SK-N-SH treated with all-trans-retinoic acid at 6 μM for 48 hours (cell line): ENCODE measurements around the gene ALPG.
"Not testable (repeated sequence)": the region's sequence is repeated elsewhere in the genome, so short reads cannot be mapped to it uniquely, and the experiment has no call there.

Experiments used
- ATAC-seq: fragments of 200-7000 bp; cut with Tn5 transposase; 3 replicates; pipeline ENCODE4 v1.9.1; 2020; ENCODE audit warnings: mild to moderate bottlenecking, moderate library complexity
- CSDC2 ChIP-seq: fragments of 250-450 bp; sonication (Bioruptor Pico); IDR thresholded peaks from 2 replicates; pipeline ENCODE4 v1.5.0; 2020; ENCODE audit warnings: mild to moderate bottlenecking, moderate library complexity
- ESRRG ChIP-seq: fragments of 250-450 bp; sonication (Bioruptor Pico); IDR thresholded peaks from 2 replicates; pipeline ENCODE4 v1.6.1; 2021; ENCODE audit warnings: mild to moderate bottlenecking
- GLIS3 ChIP-seq: fragments of 250-450 bp; sonication (Bioruptor Pico); IDR thresholded peaks from 2 replicates; pipeline ENCODE4 v1.5.0; 2020; ENCODE audit warnings: mild to moderate bottlenecking, moderate library complexity
- ISL1 ChIP-seq: fragments of 250-450 bp; sonication (Bioruptor Pico); IDR thresholded peaks from 2 replicates; pipeline ENCODE4 v2.1.2; 2022; ENCODE audit warnings: mild to moderate bottlenecking, moderate library complexity
- OSR1 ChIP-seq: fragments of 250-450 bp; sonication (Bioruptor Pico); IDR thresholded peaks from 2 replicates; pipeline ENCODE4 v1.8.0; 2022; ENCODE audit warnings: moderate library complexity, mild to moderate bottlenecking, inconsistent platforms
- PPARA ChIP-seq: fragments of 250-450 bp; sonication (Bioruptor Pico); IDR thresholded peaks from 2 replicates; pipeline ENCODE4 v1.5.0; 2020; ENCODE audit warnings: mild to moderate bottlenecking, borderline replicate concordance
- SNAI2 ChIP-seq: fragments of 250-450 bp; sonication (Bioruptor Pico); IDR thresholded peaks from 2 replicates; pipeline ENCODE4 v1.5.0; 2020; ENCODE audit warnings: mild to moderate bottlenecking, moderate library complexity
- TCF4 ChIP-seq: fragments of 250-450 bp; sonication (Bioruptor Pico); IDR thresholded peaks from 2 replicates; pipeline ENCODE4 v1.8.0; 2021; ENCODE audit warnings: mild to moderate bottlenecking, moderate library complexity, borderline replicate concordance
- TOX ChIP-seq: fragments of 250-450 bp; sonication (Bioruptor Pico); IDR thresholded peaks from 2 replicates; pipeline ENCODE4 v1.8.0; 2021; ENCODE audit warnings: mild to moderate bottlenecking, moderate library complexity, borderline replicate concordance
- ZFP3 ChIP-seq: fragments of 250-450 bp; sonication (Bioruptor Pico); IDR thresholded peaks from 2 replicates; pipeline ENCODE4 v1.5.0; 2020; ENCODE audit warnings: mild to moderate bottlenecking, moderate library complexity
- ZFP30 ChIP-seq: fragments of 450-650 bp; formaldehyde crosslinking; IDR thresholded peaks from 2 replicates; pipeline ENCODE4 v1.5.0; 2022; ENCODE audit warnings: mild to moderate bottlenecking, moderate library complexity
- ZNF565 ChIP-seq: fragments of 450-650 bp; formaldehyde crosslinking; conservative IDR thresholded peaks from 2 replicates; pipeline ENCODE4 v1.5.0; 2020; ENCODE audit warnings: low read depth, mild to moderate bottlenecking, moderate library complexity
- ZNF70 ChIP-seq: fragments of 450-650 bp; formaldehyde crosslinking; IDR thresholded peaks from 2 replicates; pipeline ENCODE4 v1.5.0; 2020; ENCODE audit warnings: mild to moderate bottlenecking, moderate library complexity
- ZNF8 ChIP-seq: fragments of 450-650 bp; formaldehyde crosslinking; IDR thresholded peaks from 2 replicates; pipeline ENCODE4 v1.5.0; 2020; ENCODE audit warnings: mild to moderate bottlenecking, moderate library complexity
- TF ChIP-seq, protein P1 (sequence below): fragments of 250-450 bp; sonication (Bioruptor Pico); IDR thresholded peaks from 2 replicates; pipeline ENCODE4 v1.8.0; 2021; ENCODE audit warnings: low read depth, mild to moderate bottlenecking, moderate library complexity, borderline replicate concordance
- TF ChIP-seq, protein P2 (sequence below): fragments of 250-450 bp; sonication (Bioruptor Pico); IDR thresholded peaks from 2 replicates; pipeline ENCODE4 v1.5.1; 2020; ENCODE audit warnings: low read depth, mild to moderate bottlenecking, moderate library complexity
- TF ChIP-seq, protein P3 (sequence below): fragments of 250-450 bp; sonication (Bioruptor Pico); IDR thresholded peaks from 2 replicates; pipeline ENCODE4 v1.8.0; 2020; ENCODE audit warnings: mild to moderate bottlenecking, moderate library complexity, borderline replicate concordance
- TF ChIP-seq, protein P4 (sequence below): fragments of 250-450 bp; sonication (Bioruptor Pico); IDR thresholded peaks from 2 replicates; pipeline ENCODE4 v1.5.0; 2020; ENCODE audit warnings: mild to moderate bottlenecking, moderate library complexity

The ALPG gene

DNA sequence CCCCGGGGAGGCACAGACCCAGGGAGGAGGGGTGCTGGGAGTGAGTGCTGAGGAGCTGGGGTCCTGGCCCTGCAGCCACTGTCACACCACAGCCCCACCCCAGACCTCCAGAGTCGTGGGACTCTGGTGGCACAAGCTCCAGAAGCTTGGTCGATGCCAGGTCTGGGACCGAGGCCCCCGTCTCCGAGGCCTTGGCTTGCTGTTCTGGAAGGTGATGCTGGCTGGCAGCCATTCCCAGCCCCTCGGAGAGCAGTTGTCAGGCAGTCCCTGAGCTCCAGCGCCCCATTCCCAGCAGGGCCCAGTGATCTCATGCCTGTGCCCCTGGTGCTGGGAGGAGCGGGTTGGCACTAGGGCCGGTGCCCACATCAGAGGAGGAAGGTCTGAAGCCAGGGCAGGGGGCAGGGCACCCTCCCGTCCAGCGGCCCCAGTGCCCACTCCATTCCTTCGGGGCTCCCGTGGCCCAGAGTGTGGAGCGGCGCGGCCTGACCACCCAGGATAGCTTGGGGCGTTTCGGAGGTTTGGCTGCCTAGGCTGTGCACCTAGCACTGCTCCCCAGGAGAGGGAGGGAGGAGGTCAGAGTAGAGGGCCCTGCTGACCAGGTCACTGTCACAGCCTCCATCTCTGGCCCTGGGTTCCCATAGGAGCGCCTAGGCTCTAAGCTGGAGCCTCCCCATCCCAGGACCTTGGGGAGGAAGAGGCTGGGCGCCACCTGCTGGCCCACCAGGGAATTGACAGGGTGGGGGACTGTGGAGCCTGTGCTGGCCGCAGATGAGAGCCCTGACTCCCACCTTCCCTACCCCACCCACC lies 32.5 kb downstream of the ALPG start:
- peak; percentile 82 for ATAC-seq
- TF ChIP-seq ZFP30 (CRISPR knock-in tag), result no peak
- TF ChIP-seq ESRRG (CRISPR knock-in tag), result no peak
- no peak for TF ChIP-seq ISL1 (CRISPR knock-in tag)

DNA sequence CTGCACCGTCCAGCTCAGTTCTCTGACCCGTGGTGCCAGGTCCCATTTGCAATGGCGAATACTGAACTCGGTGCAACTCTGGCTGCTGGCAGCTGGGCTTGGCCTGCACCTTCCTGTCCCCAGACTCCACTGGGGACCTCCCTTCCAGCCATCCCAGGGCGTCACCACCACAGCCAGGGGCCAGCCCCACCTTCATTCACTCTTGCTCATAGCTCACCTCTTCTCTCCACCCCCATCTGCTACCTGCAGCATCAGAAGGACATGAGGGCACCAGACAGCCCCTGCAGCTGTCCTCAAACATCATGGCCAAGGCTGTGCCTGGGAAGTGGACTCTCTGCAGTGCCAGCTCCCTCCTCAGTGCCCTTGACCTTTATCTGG lies 33.1 kb downstream of the ALPG start:
- ATAC-seq, result no peak
- TF ChIP-seq, protein P1, sequence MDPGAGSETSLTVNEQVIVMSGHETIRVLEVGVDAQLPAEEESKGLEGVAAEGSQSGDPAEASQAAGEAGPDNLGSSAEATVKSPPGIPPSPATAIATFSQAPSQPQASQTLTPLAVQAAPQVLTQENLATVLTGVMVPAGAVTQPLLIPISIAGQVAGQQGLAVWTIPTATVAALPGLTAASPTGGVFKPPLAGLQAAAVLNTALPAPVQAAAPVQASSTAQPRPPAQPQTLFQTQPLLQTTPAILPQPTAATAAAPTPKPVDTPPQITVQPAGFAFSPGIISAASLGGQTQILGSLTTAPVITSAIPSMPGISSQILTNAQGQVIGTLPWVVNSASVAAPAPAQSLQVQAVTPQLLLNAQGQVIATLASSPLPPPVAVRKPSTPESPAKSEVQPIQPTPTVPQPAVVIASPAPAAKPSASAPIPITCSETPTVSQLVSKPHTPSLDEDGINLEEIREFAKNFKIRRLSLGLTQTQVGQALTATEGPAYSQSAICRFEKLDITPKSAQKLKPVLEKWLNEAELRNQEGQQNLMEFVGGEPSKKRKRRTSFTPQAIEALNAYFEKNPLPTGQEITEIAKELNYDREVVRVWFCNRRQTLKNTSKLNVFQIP (CRISPR knock-in tag), result no peak
- no peak for TF ChIP-seq TCF4 (CRISPR knock-in tag)
- TF ChIP-seq SNAI2, result no peak
- no peak for TF ChIP-seq ZFP30 (CRISPR knock-in tag)
- no peak for TF ChIP-seq PPARA (CRISPR knock-in tag)
- TF ChIP-seq, protein P2, sequence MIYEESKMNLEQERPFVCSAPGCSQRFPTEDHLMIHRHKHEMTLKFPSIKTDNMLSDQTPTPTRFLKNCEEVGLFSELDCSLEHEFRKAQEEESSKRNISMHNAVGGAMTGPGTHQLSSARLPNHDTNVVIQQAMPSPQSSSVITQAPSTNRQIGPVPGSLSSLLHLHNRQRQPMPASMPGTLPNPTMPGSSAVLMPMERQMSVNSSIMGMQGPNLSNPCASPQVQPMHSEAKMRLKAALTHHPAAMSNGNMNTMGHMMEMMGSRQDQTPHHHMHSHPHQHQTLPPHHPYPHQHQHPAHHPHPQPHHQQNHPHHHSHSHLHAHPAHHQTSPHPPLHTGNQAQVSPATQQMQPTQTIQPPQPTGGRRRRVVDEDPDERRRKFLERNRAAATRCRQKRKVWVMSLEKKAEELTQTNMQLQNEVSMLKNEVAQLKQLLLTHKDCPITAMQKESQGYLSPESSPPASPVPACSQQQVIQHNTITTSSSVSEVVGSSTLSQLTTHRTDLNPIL (CRISPR knock-in tag), result no peak
- no peak for TF ChIP-seq ZNF8 (CRISPR knock-in tag)
- no peak for TF ChIP-seq TOX (CRISPR knock-in tag)
- TF ChIP-seq ESRRG (CRISPR knock-in tag), result no peak
- no peak for TF ChIP-seq CSDC2 (CRISPR knock-in tag)
- no peak for TF ChIP-seq ZFP3 (CRISPR knock-in tag)
- no peak for TF ChIP-seq GLIS3 (CRISPR knock-in tag)
- TF ChIP-seq ZNF565, result no peak

DNA sequence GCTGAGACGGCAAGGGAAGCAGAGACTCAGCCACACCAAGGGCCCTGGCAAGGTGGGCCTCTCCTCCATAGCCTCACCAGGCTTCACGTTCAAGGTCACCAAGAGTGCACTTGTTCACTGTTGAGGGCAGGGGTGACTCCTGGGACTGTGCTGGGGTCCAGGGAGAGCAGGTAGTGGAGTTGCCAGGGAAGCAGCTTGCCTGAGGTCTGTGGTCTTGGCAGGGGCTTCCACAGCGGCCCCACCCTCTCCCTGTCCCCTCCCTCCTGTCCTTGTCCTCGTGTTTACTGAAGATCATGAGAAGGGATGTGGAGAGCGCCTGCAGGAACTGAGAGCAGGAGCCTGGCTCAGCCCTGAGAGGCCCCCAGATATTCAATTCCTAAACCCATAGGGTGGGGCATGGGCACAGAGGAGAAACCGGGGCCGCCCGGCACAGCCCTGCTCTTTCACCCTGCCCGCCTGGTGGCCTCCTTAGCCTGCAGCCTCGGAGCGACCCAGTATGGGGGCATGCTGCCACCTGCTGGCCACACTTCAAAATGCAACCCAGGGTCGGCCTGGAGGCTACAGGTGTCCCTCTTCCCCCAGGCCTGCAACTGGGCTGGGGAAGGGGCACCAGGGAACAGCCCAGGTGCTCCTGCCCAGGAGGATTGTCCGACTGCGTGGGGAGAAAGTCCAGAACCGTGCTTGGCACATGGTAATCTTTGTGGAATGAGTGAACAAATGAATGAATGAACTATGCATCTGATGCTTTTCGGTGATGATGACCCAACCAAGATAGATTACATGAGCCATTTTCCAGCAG lies 33.8 kb downstream of the ALPG start:
- peak; percentile 93 for ATAC-seq

DNA sequence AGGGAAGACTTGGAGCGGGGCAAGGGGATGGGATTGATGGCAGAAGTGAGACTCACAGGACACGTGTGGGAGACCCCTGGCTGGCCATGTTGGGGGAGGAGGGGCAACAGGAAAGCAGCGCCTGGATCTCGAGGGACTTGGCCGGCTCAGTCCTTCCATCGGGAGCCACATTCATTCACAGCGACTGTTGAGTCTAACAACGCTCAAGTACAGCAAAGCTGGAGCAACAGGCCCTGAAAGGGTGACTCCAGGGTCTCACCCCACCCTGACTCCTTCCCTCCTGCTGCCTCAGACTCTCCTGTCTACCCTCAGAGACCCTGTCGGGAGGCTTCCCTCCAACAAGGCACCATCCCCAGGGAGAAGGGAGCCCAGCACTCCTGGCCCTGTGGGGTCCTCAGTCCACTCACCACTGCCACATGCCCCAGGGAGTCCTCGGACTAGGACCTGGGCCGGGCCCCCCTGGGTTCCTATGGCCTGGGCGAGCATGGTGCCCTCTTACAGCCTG lies 34.6 kb downstream of the ALPG start:
- ATAC-seq, result no peak
- TF ChIP-seq PPARA (CRISPR knock-in tag) (no peak), ZFP3 (CRISPR knock-in tag) (no peak), ZNF70 (no peak), ESRRG (CRISPR knock-in tag) (no peak), SNAI2 (no peak), OSR1 (CRISPR knock-in tag) (no peak), CSDC2 (CRISPR knock-in tag) (no peak)
- TF ChIP-seq, protein P3, sequence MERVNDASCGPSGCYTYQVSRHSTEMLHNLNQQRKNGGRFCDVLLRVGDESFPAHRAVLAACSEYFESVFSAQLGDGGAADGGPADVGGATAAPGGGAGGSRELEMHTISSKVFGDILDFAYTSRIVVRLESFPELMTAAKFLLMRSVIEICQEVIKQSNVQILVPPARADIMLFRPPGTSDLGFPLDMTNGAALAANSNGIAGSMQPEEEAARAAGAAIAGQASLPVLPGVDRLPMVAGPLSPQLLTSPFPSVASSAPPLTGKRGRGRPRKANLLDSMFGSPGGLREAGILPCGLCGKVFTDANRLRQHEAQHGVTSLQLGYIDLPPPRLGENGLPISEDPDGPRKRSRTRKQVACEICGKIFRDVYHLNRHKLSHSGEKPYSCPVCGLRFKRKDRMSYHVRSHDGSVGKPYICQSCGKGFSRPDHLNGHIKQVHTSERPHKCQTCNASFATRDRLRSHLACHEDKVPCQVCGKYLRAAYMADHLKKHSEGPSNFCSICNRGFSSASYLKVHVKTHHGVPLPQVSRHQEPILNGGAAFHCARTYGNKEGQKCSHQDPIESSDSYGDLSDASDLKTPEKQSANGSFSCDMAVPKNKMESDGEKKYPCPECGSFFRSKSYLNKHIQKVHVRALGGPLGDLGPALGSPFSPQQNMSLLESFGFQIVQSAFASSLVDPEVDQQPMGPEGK (CRISPR knock-in tag), result no peak
- TF ChIP-seq, protein P4, sequence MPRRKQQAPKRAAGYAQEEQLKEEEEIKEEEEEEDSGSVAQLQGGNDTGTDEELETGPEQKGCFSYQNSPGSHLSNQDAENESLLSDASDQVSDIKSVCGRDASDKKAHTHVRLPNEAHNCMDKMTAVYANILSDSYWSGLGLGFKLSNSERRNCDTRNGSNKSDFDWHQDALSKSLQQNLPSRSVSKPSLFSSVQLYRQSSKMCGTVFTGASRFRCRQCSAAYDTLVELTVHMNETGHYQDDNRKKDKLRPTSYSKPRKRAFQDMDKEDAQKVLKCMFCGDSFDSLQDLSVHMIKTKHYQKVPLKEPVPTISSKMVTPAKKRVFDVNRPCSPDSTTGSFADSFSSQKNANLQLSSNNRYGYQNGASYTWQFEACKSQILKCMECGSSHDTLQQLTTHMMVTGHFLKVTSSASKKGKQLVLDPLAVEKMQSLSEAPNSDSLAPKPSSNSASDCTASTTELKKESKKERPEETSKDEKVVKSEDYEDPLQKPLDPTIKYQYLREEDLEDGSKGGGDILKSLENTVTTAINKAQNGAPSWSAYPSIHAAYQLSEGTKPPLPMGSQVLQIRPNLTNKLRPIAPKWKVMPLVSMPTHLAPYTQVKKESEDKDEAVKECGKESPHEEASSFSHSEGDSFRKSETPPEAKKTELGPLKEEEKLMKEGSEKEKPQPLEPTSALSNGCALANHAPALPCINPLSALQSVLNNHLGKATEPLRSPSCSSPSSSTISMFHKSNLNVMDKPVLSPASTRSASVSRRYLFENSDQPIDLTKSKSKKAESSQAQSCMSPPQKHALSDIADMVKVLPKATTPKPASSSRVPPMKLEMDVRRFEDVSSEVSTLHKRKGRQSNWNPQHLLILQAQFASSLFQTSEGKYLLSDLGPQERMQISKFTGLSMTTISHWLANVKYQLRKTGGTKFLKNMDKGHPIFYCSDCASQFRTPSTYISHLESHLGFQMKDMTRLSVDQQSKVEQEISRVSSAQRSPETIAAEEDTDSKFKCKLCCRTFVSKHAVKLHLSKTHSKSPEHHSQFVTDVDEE (CRISPR knock-in tag), result no peak
- TF ChIP-seq, protein P1 (CRISPR knock-in tag), result no peak

DNA sequence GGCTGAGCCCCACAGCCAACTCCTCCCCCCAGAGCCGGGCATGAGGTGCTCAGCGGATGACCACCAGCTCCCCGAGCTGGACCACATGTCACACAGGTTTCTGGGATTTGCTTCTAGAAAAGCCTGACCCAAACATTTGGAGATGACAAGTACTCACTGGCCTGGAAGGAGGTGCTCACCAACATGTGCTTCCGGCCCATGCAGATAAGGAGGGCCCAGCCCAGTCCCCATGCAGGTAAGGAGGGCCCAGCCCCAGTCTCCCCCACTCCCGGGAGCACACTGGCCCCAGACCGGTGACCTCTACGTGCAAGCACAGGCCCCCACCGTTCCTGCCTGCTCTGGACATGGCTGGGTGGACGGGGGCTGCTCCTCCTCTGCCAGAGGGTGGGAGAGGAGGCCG lies 35.3 kb downstream of the ALPG start:
- ATAC-seq, result not testable (repeated sequence)

DNA sequence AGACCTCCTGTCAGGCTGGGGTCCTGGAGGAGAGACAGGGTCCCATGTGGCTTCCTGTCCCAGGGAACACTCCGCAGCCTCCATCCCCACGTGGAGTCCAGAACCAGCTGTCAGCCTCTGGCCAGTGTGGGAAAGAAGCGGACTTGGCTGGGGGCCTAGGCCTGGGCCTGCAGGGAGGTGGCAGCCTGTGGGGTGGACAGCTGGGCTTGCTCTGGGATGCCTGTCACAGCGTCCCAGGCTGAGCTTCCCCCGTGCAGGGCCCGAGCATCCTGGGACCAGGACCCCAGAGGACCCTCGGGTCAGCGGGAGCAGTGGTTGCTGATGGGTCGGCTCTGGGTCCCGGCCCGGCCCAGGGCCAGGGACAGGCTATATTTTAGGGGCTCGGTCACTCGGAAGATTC lies 35.8 kb downstream of the ALPG start:
- not testable (repeated sequence) for ATAC-seq

DNA sequence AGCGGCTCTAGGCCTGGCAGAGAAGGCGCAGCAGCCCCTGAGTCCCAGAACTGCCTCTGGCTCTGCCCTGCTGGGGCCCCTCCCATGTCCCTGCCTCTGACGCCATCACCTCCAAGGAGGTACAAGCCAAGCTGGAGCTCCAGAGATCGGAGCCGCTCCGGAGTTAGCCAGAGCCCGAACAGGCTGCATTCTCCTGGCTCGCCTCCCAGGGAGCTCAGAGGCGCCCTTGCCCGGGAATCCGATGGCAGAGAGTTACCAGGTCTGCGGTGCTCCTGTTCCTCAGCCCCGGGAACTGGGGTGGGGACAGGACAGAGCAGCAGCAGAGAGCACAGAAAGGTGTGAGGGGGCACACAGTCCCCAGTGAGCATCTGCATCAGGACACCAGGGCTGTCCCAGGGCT lies 36.4 kb downstream of the ALPG start:
- ATAC-seq, result not testable (repeated sequence)

DNA sequence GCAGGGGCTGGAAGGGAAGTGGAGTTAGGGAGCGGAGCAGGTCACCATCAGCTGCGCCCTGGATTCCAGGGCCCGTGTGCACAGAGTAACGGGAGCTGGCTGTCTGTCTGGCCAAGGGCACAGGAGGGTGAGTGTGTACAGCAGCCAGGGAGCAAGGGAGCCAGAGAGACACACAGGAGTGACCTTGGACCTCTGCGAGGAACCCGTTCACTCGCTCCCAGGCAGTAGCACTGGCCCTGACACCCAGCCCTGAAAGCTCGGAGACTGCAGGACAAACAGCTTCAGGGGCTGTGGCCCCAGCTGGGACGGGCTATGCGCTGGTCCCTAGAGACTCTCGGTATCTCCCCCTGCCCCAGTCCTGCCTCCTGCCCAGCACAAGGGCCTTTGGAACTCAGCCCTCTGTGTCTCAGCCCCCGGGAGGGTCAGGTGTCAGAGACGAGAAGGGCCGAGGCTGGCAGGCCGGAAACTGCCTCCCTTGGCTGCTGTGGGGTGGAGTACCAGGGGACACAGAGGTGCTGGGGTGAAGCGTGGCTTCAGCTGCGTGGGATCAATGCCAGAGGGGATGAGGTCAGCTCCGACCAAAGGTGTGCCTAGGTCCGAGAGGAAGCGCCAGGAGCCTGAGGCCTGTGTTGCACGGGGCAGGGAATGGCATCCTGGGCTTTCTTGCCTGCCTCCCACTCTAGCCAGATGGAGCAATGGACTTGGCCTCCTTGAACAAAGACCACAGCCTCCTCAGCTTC lies 37.2 kb downstream of the ALPG start:
- ATAC-seq, result not testable (repeated sequence)
